ENCODE results near the gene IKZF3. TPM values are rescaled to one million over a fixed set of nuclear protein-coding genes. Genes with fewer than 3 reads are reported as not detected.

The IKZF3 gene
- total RNA-seq, 2 donors from 2014 or later = 0.37 to 0.51 TPM

DNA sequence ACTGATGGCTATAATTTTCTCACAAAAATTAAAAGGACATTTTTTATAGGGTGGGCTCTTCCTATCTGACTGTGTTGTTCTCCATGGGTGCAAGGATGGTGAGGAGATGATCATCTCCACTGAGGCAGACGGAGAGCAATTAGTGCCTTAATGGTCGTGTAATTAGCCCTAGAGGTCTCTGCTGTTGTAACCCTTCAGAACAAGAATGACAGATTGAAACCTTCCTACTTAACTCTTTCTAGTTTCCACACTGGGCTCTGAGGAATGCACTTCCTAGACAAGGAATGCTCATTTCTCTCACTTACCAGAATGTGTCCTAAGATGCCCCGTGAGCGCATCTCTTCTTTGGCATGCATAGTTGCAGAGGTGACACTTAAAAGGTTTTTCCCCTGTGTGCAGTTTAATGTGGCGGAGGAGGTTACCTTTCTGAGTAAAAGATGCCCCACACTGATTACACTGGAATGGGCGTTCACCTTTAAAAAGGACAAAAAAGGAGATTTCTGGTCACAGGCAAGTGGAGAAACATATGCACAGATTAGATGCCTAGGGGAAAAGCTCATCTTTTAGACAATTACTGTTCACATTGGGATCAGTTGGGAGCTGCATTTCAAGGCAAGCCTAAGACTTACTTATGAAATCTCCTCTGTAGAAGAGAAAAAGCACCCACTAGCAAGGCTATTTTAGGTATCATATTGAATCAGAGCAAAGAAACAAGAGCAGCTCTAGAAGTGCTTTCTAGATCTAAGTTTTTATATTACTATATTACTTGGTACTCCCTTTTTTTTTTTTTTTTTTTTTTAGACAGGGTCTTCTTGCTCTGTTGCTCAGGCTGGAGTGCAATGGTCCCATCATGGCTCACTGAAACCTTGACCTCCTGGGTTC, 72.8 kb downstream of the IKZF3 start:
- Histone ChIP-seq H3K4me1 (no peaks in the 10 kb centered on the region), H3K27ac (no peak overlapping the region), H3K36me3 (no peaks in the 10 kb centered on the region), H3K9me3 (no peaks in the 10 kb centered on the region), H3K27me3 (no peaks in the 10 kb centered on the region), H3K4me3 (no peak overlapping the region)
- DNase-seq (ENCODE audit: low spot score) = no peak
- TF ChIP-seq, protein P1, sequence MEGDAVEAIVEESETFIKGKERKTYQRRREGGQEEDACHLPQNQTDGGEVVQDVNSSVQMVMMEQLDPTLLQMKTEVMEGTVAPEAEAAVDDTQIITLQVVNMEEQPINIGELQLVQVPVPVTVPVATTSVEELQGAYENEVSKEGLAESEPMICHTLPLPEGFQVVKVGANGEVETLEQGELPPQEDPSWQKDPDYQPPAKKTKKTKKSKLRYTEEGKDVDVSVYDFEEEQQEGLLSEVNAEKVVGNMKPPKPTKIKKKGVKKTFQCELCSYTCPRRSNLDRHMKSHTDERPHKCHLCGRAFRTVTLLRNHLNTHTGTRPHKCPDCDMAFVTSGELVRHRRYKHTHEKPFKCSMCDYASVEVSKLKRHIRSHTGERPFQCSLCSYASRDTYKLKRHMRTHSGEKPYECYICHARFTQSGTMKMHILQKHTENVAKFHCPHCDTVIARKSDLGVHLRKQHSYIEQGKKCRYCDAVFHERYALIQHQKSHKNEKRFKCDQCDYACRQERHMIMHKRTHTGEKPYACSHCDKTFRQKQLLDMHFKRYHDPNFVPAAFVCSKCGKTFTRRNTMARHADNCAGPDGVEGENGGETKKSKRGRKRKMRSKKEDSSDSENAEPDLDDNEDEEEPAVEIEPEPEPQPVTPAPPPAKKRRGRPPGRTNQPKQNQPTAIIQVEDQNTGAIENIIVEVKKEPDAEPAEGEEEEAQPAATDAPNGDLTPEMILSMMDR (IDR thresholded peaks at IDR 0.05) = no peak

DNA sequence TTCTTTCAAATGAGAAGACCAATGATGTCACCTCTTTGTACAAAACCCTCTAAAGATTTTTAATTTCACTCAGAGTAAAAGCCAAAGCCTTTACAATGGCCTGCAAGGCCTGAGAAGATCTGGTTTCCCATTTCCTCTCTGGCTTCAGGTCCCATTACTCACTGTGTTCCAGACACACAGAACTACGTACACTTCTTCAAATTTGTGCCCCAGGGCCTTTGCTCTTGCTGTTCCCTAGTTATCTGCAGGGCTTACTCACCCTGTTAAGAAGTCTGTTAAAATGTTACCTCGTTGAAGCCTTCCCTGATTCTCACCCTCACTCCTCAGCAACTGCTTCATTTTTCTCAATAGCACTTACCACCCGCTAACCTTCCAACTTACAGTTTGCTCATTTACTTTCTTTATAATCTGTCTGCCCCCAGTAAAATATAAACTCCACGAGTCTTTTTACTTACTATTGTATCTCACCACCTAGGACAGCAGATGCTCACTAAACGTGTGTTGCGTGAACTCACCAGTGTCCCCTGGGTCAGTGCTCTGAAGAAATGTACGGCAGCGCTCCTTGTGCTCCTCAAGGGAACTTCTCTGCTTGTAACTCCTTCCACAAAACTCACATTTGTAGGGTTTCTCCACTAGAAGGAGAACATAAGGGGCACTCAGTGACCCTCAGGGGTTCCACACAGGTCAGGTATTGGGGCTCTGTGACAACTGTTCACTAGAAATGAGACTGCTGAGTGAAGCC, 76.2 kb downstream of the IKZF3 start:
- Histone ChIP-seq H3K4me1 (no peaks in the 10 kb centered on the region), H3K27ac (no peak overlapping the region), H3K36me3 (no peaks in the 10 kb centered on the region), H3K27me3 (no peaks in the 10 kb centered on the region), H3K9me3 (no peaks in the 10 kb centered on the region), H3K4me3 (no peak overlapping the region)
- no peak for DNase-seq (ENCODE audit: low spot score)
- TF ChIP-seq, protein P1 (IDR thresholded peaks at IDR 0.05) = no peak

DNA sequence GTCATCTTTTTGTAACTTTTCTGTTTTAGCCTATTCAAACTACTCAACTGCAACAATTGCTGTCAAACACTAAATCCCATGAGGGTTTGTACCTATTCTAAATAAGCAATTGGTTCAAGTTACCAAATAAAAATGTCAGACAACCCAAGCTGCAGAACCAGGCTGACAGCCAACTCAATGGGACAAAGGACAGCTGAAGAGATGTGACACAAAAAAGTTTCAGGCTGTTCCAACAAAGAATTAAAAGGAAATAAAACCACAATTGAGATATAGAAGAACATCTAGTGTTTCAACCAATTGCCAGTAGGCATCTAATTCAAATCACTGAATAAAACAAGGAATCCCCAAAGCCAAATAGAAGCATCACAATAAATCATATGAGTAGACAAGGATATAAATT, 77.1 kb downstream of the IKZF3 start:
- H3K27me3 ChIP-seq = no peaks in the 10 kb centered on the region
- TF ChIP-seq, protein P1 (IDR thresholded peaks at IDR 0.05) = no peak
- H3K4me1 ChIP-seq = no peaks in the 10 kb centered on the region
- H3K36me3 ChIP-seq = no peaks in the 10 kb centered on the region
- DNase-seq (ENCODE audit: low spot score) = no peak
- no peak overlapping the region for H3K4me3 ChIP-seq
- no peak overlapping the region for H3K27ac ChIP-seq
- H3K9me3 ChIP-seq = no peaks in the 10 kb centered on the region

DNA sequence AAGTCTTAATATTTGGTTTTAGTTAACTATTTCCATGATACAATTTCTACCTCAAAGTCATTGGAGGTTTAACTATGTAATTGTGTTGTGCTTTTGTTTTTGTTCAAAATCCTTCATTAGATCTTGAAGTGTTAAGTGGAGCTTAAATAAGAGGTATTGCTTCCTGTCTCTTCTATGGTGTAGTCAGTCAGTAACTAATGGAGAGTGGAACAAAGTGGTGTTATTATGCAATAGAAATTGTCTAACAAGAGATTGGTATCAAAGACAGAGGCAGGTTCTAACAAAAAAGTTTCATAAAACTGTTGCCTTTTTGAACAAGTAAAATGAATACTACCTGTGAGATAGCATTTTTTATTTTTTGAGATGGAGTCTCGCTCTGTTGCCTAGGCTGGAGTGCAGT, 81.1 kb downstream of the IKZF3 start:
- H3K4me1 ChIP-seq = no peaks in the 10 kb centered on the region
- no peaks in the 10 kb centered on the region for H3K36me3 ChIP-seq
- no peak overlapping the region for H3K27ac ChIP-seq
- no peak overlapping the region for H3K4me3 ChIP-seq
- no peak for DNase-seq (ENCODE audit: low spot score)
- TF ChIP-seq, protein P1 (IDR thresholded peaks at IDR 0.05) = no peak
- peaks cover 0 to 4% of the 10 kb centered on the region in 2 donors for H3K27me3 ChIP-seq
- H3K9me3 ChIP-seq = no peaks in the 10 kb centered on the region

DNA sequence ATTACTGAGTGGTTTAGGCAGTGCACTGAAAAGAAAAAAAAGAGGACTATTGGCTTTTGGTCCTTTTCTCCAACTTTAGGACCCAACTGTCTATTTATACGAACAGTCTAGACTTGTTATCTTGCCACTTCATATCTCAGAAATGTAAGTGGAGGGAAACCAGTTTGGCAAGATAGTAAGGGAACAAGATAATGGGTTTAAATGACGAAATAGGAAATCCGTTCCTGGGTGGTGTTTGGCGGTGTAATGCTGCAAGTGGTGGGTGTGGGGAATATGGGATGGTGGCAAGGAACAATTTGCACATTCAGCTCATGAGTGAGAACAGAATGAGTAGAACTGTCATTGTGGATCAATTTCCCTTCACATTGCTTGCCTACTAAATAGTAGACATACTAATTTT, 81.6 kb downstream of the IKZF3 start:
- H3K27ac ChIP-seq = no peak overlapping the region

More for the DNA sequence above, 81.6 kb downstream of the IKZF3 start:
- TF ChIP-seq, protein P1 (IDR thresholded peaks at IDR 0.05) = no peak
- H3K9me3 ChIP-seq = no peaks in the 10 kb centered on the region
- peaks cover 0 to 4% of the 10 kb centered on the region in 2 donors for H3K27me3 ChIP-seq
- no peaks in the 10 kb centered on the region for H3K4me1 ChIP-seq
- H3K4me3 ChIP-seq = no peak overlapping the region
- no peaks in the 10 kb centered on the region for H3K36me3 ChIP-seq
- no peak for DNase-seq (ENCODE audit: low spot score)

Measured in right atrium auricular region (tissue), 2 donors.